Measurements from ENCODE around the gene ACSF3.

DNA sequence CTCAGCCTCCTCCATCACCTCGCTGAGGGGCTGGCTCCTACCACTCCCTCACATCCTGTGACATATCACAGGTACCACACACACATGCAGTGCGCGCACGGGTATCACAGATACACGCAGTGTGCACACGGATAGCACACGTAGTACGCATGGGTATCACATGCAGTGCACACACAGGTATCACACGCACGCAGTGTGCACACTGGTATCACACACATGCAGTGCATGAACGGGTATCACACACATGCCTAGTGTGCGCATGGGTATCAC is 30.1 kb downstream of the ACSF3 start:
- TF ChIP-seq, protein P1, sequence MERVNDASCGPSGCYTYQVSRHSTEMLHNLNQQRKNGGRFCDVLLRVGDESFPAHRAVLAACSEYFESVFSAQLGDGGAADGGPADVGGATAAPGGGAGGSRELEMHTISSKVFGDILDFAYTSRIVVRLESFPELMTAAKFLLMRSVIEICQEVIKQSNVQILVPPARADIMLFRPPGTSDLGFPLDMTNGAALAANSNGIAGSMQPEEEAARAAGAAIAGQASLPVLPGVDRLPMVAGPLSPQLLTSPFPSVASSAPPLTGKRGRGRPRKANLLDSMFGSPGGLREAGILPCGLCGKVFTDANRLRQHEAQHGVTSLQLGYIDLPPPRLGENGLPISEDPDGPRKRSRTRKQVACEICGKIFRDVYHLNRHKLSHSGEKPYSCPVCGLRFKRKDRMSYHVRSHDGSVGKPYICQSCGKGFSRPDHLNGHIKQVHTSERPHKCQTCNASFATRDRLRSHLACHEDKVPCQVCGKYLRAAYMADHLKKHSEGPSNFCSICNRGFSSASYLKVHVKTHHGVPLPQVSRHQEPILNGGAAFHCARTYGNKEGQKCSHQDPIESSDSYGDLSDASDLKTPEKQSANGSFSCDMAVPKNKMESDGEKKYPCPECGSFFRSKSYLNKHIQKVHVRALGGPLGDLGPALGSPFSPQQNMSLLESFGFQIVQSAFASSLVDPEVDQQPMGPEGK (CRISPR knock-in tag; IDR thresholded peaks at IDR 0.05; ENCODE audit: borderline replicate concordance), result no peak
- no peak for TF ChIP-seq ZFP3 (CRISPR knock-in tag; IDR thresholded peaks at IDR 0.05)
- no peak for TF ChIP-seq BACH2 (CRISPR knock-in tag; IDR thresholded peaks at IDR 0.05; ENCODE audit: borderline replicate concordance)
- no peak for TF ChIP-seq ZFP30 (CRISPR knock-in tag; IDR thresholded peaks at IDR 0.05)
- no peak for TF ChIP-seq ESRRG (CRISPR knock-in tag; IDR thresholded peaks at IDR 0.05)
- TF ChIP-seq ZNF565 (CRISPR knock-in tag; conservative IDR thresholded peaks at IDR 0.05; ENCODE audit: low read depth), result no peak

Measured in SK-N-SH treated with all-trans-retinoic acid at 6 μM for 48 hours (cell line).